GM12878 (cell line): ENCODE results near the gene NT5C1A.

Source experiments
- BRCA1 ChIP-seq: IDR thresholded peaks from 2 replicates; pipeline ENCODE4 v1.6.1; 2011; ENCODE audit warnings: low read depth, low read length, improper control_type of control experiment
- NFYB ChIP-seq: IDR thresholded peaks from 2 replicates; pipeline ENCODE4 v1.6.1; 2011; ENCODE audit warnings: low read depth, mild to moderate bottlenecking, low read length, improper control_type of control experiment, moderate library complexity; ENCODE audit not compliant: insufficient read depth
- NRF1 ChIP-seq: conservative IDR thresholded peaks from 2 replicates; pipeline ENCODE4 v1.6.1; 2011; ENCODE audit warnings: mild to moderate bottlenecking, low read depth, low read length, improper control_type of control experiment
- REST ChIP-seq: IDR thresholded peaks from 2 replicates; pipeline ENCODE4 v1.6.1; 2012; ENCODE audit warnings: mild to moderate bottlenecking, low read depth, low read length

- TF ChIP-seq NRF1 (no peak), BRCA1 (no peak), REST (no peak), NFYB (no peak)
Observed at GRCh38 chr1:39648496-39648895, 23.4 kb downstream of the NT5C1A start.
